ENCODE measurements around the gene FCN2. TPM values are rescaled to one million over a fixed set of nuclear protein-coding genes. Genes with fewer than 3 reads are reported as not detected.

The FCN2 gene
- total and polyA plus RNA-seq, 2 of the 13 experiments (the other 11 are each of a cell fraction or from before 2014, with no cell fraction given) = not detected

- Histone ChIP-seq H3K9me3 (ENCODE audit: low read length) (no peaks in the 10 kb centered on the region; the same call in none of the 2 replicates), H3K4me3 (replicated peaks in 1 of 3; ENCODE audit: insufficient read depth in 1 of 3, low read depth in 2 of 3, low read length in 3 of 3) (no peak overlapping the region), H4K20me1 (ENCODE audit: insufficient read depth, low read length) (no peaks in the 10 kb centered on the region), H3K9ac (ENCODE audit: insufficient read depth, low read depth, low read length) (no peak overlapping the region), H3K79me2 (ENCODE audit: insufficient read depth, low read length) (no peaks in the 10 kb centered on the region), H3K4me2 (ENCODE audit: low read depth, low read length) (no peak overlapping the region), H3K4me1 (ENCODE audit: insufficient read depth, low read length) (no peaks in the 10 kb centered on the region), H3K27ac (ENCODE audit: extremely low read length, insufficient read depth, low read length) (no peak overlapping the region), H3K27me3 (ENCODE audit: control insufficient read depth in 1 of 2, insufficient read depth in 2 of 2, low read length in 2 of 2) (peaks cover 0 to 23% of the 10 kb centered on the region in 2 experiments; a peak in 3 of 5 replicates), H3K36me3 (replicated peaks in 1 of 2; ENCODE audit: control insufficient read depth in 1 of 2, insufficient read depth in 2 of 2, low read length in 2 of 2) (no peaks in the 10 kb centered on the region), H2AFZ (ENCODE audit: low read length) (no peak overlapping the region)
- ChIA-PET CTCF (ENCODE audit: low intra/inter-chr PET ratio, low total read pairs) (no interaction called here), POLR2A (no interaction called here)
- no peak for TF ChIP-seq MAF1 (CRISPR knock-in tag; IDR thresholded peaks at IDR 0.05; ENCODE audit: borderline replicate concordance)
- TF ChIP-seq TBX2 (CRISPR knock-in tag; IDR thresholded peaks at IDR 0.05; ENCODE audit: borderline replicate concordance) = no peak
- no peak for DNase-seq (ENCODE audit: low spot score)
- WGBS (ENCODE audit: low lambda C conversion rate) = 38% methylated on average over 11 of the region's 12 CpGs
- no peak for ATAC-seq
- FAIRE-seq = no peak
- intact Hi-C loops (cut with micrococcal nuclease; ENCODE audit: unreplicated experiment) (no loop called here), in situ Hi-C loops (cut with HindIII; ENCODE audit: extremely low pct_ligation_motif_present, low pct_unique_long_range_greater_than_20kb) (no loop called here)
- BruUV-seq (replicated peaks) = no TSS peak
Measured at GRCh38 chr9:134851020-134851419, 29.6 kb upstream of the FCN2 start.

GRCh38 chr9:134852906-134853654 is 27.5 kb upstream of the FCN2 start:
- no TSS peak for BruUV-seq (replicated peaks)
- WGBS (ENCODE audit: low lambda C conversion rate) = 4% methylated on average over 5 of the region's 6 CpGs
- DNase-seq (ENCODE audit: low spot score) = no peak
- no peaks in the 10 kb centered on the region for H4K20me1 ChIP-seq (ENCODE audit: insufficient read depth, low read length)
- H3K9me3 ChIP-seq (ENCODE audit: low read length) = no peaks in the 10 kb centered on the region; the same call in none of the 2 replicates
- H3K79me2 ChIP-seq (ENCODE audit: insufficient read depth, low read length) = no peaks in the 10 kb centered on the region
- FAIRE-seq = no peak
- intact Hi-C loops (cut with micrococcal nuclease; ENCODE audit: unreplicated experiment) (no loop called here), in situ Hi-C loops (cut with HindIII; ENCODE audit: extremely low pct_ligation_motif_present, low pct_unique_long_range_greater_than_20kb) (no loop called here)
- no peaks in the 10 kb centered on the region for H3K36me3 ChIP-seq (replicated peaks in 1 of 2; ENCODE audit: control insufficient read depth in 1 of 2, insufficient read depth in 2 of 2, low read length in 2 of 2)
- H3K4me3 ChIP-seq (replicated peaks in 1 of 3; ENCODE audit: insufficient read depth in 1 of 3, low read depth in 2 of 3, low read length in 3 of 3) = no peak overlapping the region
- ChIA-PET POLR2A (no interaction called here), CTCF (ENCODE audit: low intra/inter-chr PET ratio, low total read pairs) (no interaction called here)
- no peak overlapping the region for H3K4me2 ChIP-seq (ENCODE audit: low read depth, low read length)
- no peak overlapping the region for H3K27ac ChIP-seq (ENCODE audit: extremely low read length, insufficient read depth, low read length)
- H3K9ac ChIP-seq (ENCODE audit: insufficient read depth, low read depth, low read length) = no peak overlapping the region
- ATAC-seq = no peak
- H3K4me1 ChIP-seq (ENCODE audit: insufficient read depth, low read length) = no peaks in the 10 kb centered on the region
- H3K27me3 ChIP-seq (ENCODE audit: control insufficient read depth in 1 of 2, insufficient read depth in 2 of 2, low read length in 2 of 2) = peaks cover 0 to 29% of the 10 kb centered on the region in 2 experiments; a peak in 3 of 5 replicates
- no peak overlapping the region for H2AFZ ChIP-seq (ENCODE audit: low read length)
- TF ChIP-seq HDAC6 (IDR thresholded peaks at IDR 0.05; ENCODE audit: low read depth, low read length) = no peak
- no peak for TF ChIP-seq MXD3 (CRISPR knock-in tag; IDR thresholded peaks at IDR 0.05)
- TF ChIP-seq ZNF143 (CRISPR knock-in tag; IDR thresholded peaks at IDR 0.05) = no peak
- no peak for TF ChIP-seq FOXP4 (CRISPR knock-in tag; IDR thresholded peaks at IDR 0.05)
- TF ChIP-seq EED (CRISPR knock-in tag; IDR thresholded peaks at IDR 0.05) = no peak
- TF ChIP-seq GZF1 (CRISPR knock-in tag; IDR thresholded peaks at IDR 0.05) = no peak
- no peak for TF ChIP-seq PRMT3 (CRISPR knock-in tag; IDR thresholded peaks at IDR 0.05; ENCODE audit: borderline replicate concordance, low read depth)
- TF ChIP-seq NFKBIZ (CRISPR knock-in tag; IDR thresholded peaks at IDR 0.05) = no peak
- TF ChIP-seq GLMP (CRISPR knock-in tag; IDR thresholded peaks at IDR 0.05; ENCODE audit: borderline replicate concordance) = no peak
- no peak for TF ChIP-seq WIZ (CRISPR knock-in tag; IDR thresholded peaks at IDR 0.05)
- no peak for TF ChIP-seq ZNF292 (CRISPR knock-in tag; IDR thresholded peaks at IDR 0.05; ENCODE audit: borderline replicate concordance, low read depth)

Measured in HepG2 (cell line).